Measurements from ENCODE around the gene PLAGL2. TPM values are rescaled to one million over a fixed set of nuclear protein-coding genes. Genes with fewer than 3 reads are reported as not detected.
A peak's percentile ranks its signal among the peaks of the same experiment; 100 is the strongest.
"Not testable (repeated sequence)": the region's sequence is repeated elsewhere in the genome, so short reads cannot be mapped to it uniquely, and the experiment has no call there.

Gene PLAGL2
- total RNA-seq, 2 experiments from 2014 or later = 20.4 to 20.8 TPM

GRCh38 chr20:32190616-32191415 lies 16.7 kb downstream of the PLAGL2 start:
- POLR2A ChIA-PET = interaction anchor here (1.0 to 1.1 kb wide), 2 partner anchors 16 to 86 kb away, joined by 3 read pairs; partner anchors contain the start of gene KIF3B
- peak overlapping the region; percentile 70 for H3K4me3 Mint-ChIP-seq
- DNase-seq = no peak
- H3K4me1 Mint-ChIP-seq = peaks cover 21% of the 10 kb centered on the region
- H3K27me3 Mint-ChIP-seq = no peaks in the 10 kb centered on the region
- peak overlapping the region; percentile 76 for H3K27ac Mint-ChIP-seq
- H3K36me3 Mint-ChIP-seq = peaks cover 2% of the 10 kb centered on the region
- no peak for ATAC-seq (ENCODE audit: low read depth)
- no peaks in the 10 kb centered on the region for H3K9me3 Mint-ChIP-seq

DNA sequence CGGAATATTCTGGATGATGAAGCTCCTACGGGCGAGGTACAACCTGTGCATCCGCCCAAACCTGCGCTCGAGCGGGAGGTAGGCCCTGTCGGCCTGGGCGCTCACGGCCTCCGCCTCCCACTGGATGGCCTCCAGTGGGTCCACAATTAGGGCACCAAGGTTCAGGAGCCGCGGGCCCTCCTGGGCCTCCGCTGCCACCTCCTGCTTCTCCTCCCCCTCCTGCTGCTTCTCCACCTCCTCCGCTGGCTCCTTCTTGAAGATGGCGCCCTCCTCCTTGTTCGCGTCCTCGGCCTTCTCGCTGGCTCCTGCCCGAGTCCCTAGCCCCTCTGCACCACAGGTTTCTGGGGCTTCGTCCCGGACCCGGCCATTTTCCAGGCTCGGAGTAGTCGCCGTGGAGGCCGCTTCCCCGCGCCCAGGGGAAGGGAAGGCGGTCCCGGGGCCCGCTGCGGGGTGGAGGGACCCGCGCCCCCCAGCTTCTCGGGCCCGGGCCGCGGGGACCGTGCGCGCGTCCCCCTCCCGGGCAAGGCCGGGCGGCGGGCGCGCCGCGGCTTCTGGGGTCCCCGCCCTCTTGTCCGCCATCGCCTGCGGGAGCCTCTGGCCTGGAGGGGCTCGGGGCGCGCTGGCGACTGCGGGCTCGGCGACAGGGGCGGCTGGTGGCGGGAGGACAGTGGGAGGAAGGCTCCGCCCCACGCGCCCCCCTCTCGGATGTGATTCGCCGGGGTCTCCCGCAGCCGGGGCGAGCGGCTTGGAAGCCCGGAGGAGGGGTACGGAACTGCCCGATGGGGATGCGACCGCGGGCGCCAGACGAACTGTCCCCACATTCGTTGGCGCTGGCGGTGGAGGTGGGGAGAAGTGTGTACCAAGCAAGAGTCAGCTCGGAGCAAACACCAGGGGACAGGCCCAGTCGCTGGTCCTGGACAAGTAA lies 17.6 kb downstream of the PLAGL2 start:
- ATAC-seq (ENCODE audit: low read depth) = peak; percentile 63
- Mint-ChIP-seq H3K4me3 (peak overlapping the region; percentile 82), H3K27ac (peak overlapping the region; percentile 76), H3K9me3 (no peaks in the 10 kb centered on the region), H3K36me3 (peaks cover 2% of the 10 kb centered on the region), H3K4me1 (peaks cover 21% of the 10 kb centered on the region), H3K27me3 (no peaks in the 10 kb centered on the region)
- peak; percentile 62 for DNase-seq
- POLR2A ChIA-PET = interaction anchor here (0.5 to 1.0 kb wide), 2 partner anchors 87 to 345 kb away, joined by 3 read pairs; partner anchors contain the start of gene KIF3B

DNA sequence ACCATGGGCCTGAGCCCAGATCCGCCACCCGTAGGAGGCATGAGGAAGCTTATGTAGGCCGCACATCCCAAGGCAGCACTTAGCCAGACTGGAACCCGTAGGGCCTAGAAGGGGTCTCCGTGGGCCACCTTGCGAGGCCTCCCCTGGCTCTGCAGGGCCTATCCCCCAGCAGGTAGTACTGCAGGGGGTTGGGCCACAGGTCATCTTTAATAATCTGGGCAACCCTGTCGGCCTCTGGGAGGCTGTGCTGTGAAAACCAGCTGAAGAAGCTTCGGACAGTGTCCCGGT lies 18.5 kb downstream of the PLAGL2 start:
- H3K4me1 Mint-ChIP-seq = peaks cover 19% of the 10 kb centered on the region
- H3K9me3 Mint-ChIP-seq = no peaks in the 10 kb centered on the region
- POLR2A ChIA-PET = interaction anchor here (0.5 kb wide), 1 partner anchor 346 kb away, joined by 3 read pairs; no protein-coding TSS in a partner anchor
- H3K27me3 Mint-ChIP-seq = no peaks in the 10 kb centered on the region
- H3K4me3 Mint-ChIP-seq = peak overlapping the region; percentile 82
- no peak overlapping the region for H3K27ac Mint-ChIP-seq
- peaks cover 2% of the 10 kb centered on the region for H3K36me3 Mint-ChIP-seq
- no peak for DNase-seq
- no peak for ATAC-seq (ENCODE audit: low read depth)

DNA sequence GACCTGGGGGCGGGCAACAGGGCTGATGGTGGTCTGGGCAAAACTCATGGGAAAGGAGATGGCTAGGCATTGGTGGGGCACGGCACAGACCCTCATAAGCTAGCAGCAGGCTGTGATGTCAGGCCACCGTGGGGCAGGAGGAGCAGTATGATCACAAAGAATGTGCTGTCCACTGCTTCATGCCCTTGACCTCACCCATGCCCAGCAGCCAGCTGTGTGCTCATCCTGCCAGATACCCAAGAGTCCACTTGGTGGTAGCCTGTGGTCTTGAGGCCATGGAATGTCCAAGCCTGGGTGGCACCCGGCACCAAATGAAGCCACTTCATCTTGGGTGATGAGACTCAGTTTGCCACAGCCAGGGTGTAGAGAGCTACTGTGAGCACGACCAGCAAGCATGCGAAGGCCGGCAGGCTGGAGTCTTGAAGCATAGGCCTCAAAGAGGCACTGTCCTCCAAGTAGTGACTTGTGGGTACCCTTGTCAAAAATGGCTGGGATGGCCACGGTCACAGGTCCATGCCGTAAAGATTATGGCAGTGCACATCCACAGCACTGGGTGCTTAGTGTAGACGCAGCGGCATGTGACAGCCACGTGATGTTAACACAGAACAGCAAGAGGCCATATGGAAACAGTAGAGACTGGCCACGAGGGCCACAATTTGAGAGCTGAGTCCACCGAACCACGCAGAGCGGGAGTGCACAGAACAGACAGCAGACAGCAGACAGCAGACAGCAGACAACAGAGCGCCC lies 19.0 kb downstream of the PLAGL2 start:
- POLR2A ChIA-PET = no interaction called here
- ATAC-seq (ENCODE audit: low read depth) (no peak), DNase-seq (no peak)
- H3K4me1 Mint-ChIP-seq = peaks cover 15% of the 10 kb centered on the region
- peak overlapping the region; percentile 50 for H3K27ac Mint-ChIP-seq
- H3K9me3 Mint-ChIP-seq = no peaks in the 10 kb centered on the region
- H3K36me3 Mint-ChIP-seq = peaks cover 2% of the 10 kb centered on the region
- H3K27me3 Mint-ChIP-seq = no peaks in the 10 kb centered on the region
- H3K4me3 Mint-ChIP-seq = peak overlapping the region; percentile 73

DNA sequence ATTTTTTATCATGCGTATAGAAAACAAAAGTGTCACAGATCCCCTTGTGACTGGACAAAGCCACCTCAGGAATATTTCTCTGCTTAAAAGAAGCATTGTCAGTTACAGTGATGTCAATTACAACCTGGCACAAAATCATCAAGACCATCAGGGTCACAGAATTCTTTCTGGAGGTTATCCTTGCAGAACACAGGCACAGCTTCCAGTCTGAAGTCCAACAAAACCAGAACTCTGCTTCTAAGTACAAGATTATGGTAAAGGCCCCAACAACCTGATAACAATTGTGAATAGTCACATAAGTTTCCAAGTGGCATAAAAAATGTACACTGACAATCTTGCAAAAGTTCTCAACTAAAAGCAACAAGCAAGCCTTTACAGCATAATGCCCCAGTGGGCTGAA lies 21.0 kb downstream of the PLAGL2 start:
- Mint-ChIP-seq H3K36me3 (no peaks in the 10 kb centered on the region), H3K27ac (no peak overlapping the region), H3K4me3 (no peak overlapping the region), H3K4me1 (peaks cover 11% of the 10 kb centered on the region), H3K9me3 (no peaks in the 10 kb centered on the region), H3K27me3 (no peaks in the 10 kb centered on the region)
- DNase-seq = no peak
- no peak for ATAC-seq (ENCODE audit: low read depth)
- POLR2A ChIA-PET = interaction anchor here (0.7 kb wide), 1 partner anchor 61 kb away, joined by 4 read pairs; no protein-coding TSS in a partner anchor

DNA sequence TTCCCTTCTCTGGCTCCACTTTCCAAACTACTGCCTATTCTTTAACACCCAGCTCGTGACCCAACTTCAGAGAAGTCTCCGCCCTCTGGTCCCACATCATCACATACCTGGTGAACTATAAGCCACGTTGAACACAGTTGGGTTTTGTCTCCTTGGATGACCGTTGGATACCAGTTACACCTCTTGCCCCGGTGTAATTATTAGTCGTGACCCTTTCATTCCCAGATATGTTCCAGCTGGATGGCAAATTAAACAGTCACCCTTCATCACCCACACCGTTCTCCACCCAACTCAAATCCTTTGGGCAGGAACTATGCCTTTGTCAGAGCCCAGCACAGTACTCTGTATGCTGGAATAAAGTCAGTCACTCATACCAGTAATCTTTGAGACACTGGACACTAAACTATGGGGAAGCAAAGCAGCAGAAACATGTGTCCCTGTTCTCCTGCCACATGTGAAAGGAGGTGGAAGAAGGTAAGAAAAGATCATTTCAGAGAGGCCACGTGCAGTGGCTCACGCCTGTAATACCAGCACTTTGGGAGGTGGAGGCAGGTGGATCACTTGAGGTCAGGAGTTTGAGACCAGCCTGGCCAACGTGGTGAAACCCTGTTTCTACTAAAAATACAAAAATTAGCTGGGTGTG lies 22.5 kb downstream of the PLAGL2 start:
- no peak overlapping the region for H3K27ac Mint-ChIP-seq
- ATAC-seq (ENCODE audit: low read depth) (no peak), DNase-seq (no peak)
- H3K4me1 Mint-ChIP-seq = peaks cover 6% of the 10 kb centered on the region
- H3K36me3 Mint-ChIP-seq = no peaks in the 10 kb centered on the region
- POLR2A ChIA-PET = no interaction called here
- no peaks in the 10 kb centered on the region for H3K9me3 Mint-ChIP-seq
- H3K4me3 Mint-ChIP-seq = no peak overlapping the region
- H3K27me3 Mint-ChIP-seq = no peaks in the 10 kb centered on the region

GRCh38 chr20:32183947-32184635 lies 23.5 kb downstream of the PLAGL2 start:
- Mint-ChIP-seq H3K27ac (no peak overlapping the region), H3K27me3 (no peaks in the 10 kb centered on the region), H3K36me3 (no peaks in the 10 kb centered on the region), H3K4me1 (peaks cover 4% of the 10 kb centered on the region), H3K4me3 (no peak overlapping the region), H3K9me3 (no peaks in the 10 kb centered on the region)
- no peak for ATAC-seq (ENCODE audit: low read depth)
- POLR2A ChIA-PET = interaction anchor here (0.7 kb wide), 1 partner anchor 409 kb away, joined by 5 read pairs; no protein-coding TSS in a partner anchor
- no peak for DNase-seq

DNA sequence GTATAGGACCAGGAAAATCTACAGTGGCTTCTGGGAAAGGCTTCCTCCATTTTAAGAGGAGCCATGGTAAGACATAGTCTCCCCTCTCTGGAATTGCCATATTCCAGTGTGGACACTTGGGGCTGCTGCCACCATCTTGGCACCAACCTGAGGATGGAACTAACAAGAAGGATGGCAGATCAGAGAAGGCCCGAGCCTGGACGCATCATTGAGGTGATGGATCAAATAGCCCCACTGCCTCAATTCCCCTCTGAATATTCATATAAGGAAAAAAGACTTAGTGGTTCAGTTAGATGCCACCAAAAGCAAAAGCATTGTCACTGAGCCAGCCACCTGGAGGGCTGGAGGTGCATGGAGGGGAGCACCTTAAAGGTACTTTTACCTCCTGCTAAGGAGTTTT lies 25.9 kb downstream of the PLAGL2 start:
- H3K27me3 Mint-ChIP-seq = no peaks in the 10 kb centered on the region
- no peak overlapping the region for H3K4me3 Mint-ChIP-seq
- no peak overlapping the region for H3K27ac Mint-ChIP-seq
- DNase-seq (no peak), ATAC-seq (ENCODE audit: low read depth) (no peak)
- H3K4me1 Mint-ChIP-seq = no peaks in the 10 kb centered on the region
- H3K36me3 Mint-ChIP-seq = peaks cover 3% of the 10 kb centered on the region
- no peaks in the 10 kb centered on the region for H3K9me3 Mint-ChIP-seq
- POLR2A ChIA-PET = no interaction called here

DNA sequence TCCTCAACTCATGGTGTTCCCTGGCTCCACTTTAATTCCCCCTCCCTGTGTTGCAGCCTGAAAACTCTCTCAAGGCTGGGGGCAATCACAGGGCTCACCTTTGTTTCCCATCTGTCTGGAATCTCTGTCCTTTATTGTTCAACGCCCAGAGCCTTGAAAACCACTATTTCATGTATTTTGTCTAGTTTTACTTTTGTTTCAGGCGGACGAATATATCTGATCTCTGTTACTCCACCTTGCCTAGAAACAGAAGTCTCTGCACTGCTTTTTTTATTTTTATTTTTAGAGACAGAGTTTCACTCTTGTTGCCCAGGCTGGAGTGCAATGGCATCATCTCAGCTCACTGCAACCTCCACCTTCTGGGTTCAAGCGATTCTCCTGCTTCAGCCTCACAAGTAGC lies 27.6 kb downstream of the PLAGL2 start:
- Mint-ChIP-seq H3K4me1 (no peaks in the 10 kb centered on the region), H3K36me3 (peaks cover 3% of the 10 kb centered on the region), H3K4me3 (no peak overlapping the region), H3K27me3 (no peaks in the 10 kb centered on the region), H3K9me3 (no peaks in the 10 kb centered on the region), H3K27ac (no peak overlapping the region)
- POLR2A ChIA-PET = no interaction called here
- DNase-seq (no peak), ATAC-seq (ENCODE audit: low read depth) (no peak)

GRCh38 chr20:32179515-32179914 lies 28.0 kb downstream of the PLAGL2 start:
- ATAC-seq (ENCODE audit: low read depth) (no peak), DNase-seq (no peak)
- Mint-ChIP-seq H3K27ac (no peak overlapping the region), H3K4me1 (no peaks in the 10 kb centered on the region), H3K27me3 (no peaks in the 10 kb centered on the region), H3K9me3 (no peaks in the 10 kb centered on the region), H3K4me3 (no peak overlapping the region), H3K36me3 (peaks cover 3% of the 10 kb centered on the region)
- POLR2A ChIA-PET = no interaction called here

- DNase-seq; H3K9me3 Mint-ChIP-seq; H3K4me3 Mint-ChIP-seq; H3K4me1 Mint-ChIP-seq; ATAC-seq (ENCODE audit: low read depth); H3K27me3 Mint-ChIP-seq; H3K36me3 Mint-ChIP-seq; H3K27ac Mint-ChIP-seq: not testable (repeated sequence)
- POLR2A ChIA-PET = interaction anchor here (0.6 kb wide), 1 partner anchor 174 kb away, joined by 3 read pairs; no protein-coding TSS in a partner anchor
Observed at GRCh38 chr20:32177696-32178095, 29.8 kb downstream of the PLAGL2 start.

GRCh38 chr20:32168184-32168910 lies 39.2 kb downstream of the PLAGL2 start:
- no peak overlapping the region for H3K27ac Mint-ChIP-seq
- DNase-seq (no peak), ATAC-seq (ENCODE audit: low read depth) (no peak)
- no peaks in the 10 kb centered on the region for H3K9me3 Mint-ChIP-seq
- H3K4me1 Mint-ChIP-seq = no peaks in the 10 kb centered on the region
- H3K36me3 Mint-ChIP-seq = peaks cover 9% of the 10 kb centered on the region
- POLR2A ChIA-PET = no interaction called here
- H3K27me3 Mint-ChIP-seq = no peaks in the 10 kb centered on the region
- H3K4me3 Mint-ChIP-seq = no peak overlapping the region
